SK-N-SH (cell line): ENCODE measurements around the gene SPATA24. TPM values are rescaled to one million over a fixed set of nuclear protein-coding genes. Genes with fewer than 3 reads are reported as not detected.

ENCODE experiments used
- ELF1 ChIP-seq: IDR thresholded peaks from 2 replicates; pipeline ENCODE4 v1.4.0; 2012
- FOXJ3 ChIP-seq: sonication (generic); formaldehyde crosslinking; IDR thresholded peaks from 2 replicates; pipeline ENCODE4 v1.5.1; 2020; ENCODE audit warnings: mild to moderate bottlenecking, missing genetic modification reagents
- GABPA ChIP-seq: IDR thresholded peaks from 2 replicates; pipeline ENCODE4 v1.4.0; 2012; ENCODE audit warnings: low read depth, mild to moderate bottlenecking
- IRF3 ChIP-seq: fragments of 150-350 bp; IDR thresholded peaks from 2 replicates; pipeline ENCODE4 v1.6.1; 2016; ENCODE audit warnings: mild to moderate bottlenecking, low read depth, low read length
- JUND ChIP-seq: IDR thresholded peaks from 2 replicates; pipeline ENCODE4 v1.4.0; 2012
- NFIC ChIP-seq: IDR thresholded peaks from 2 replicates; pipeline ENCODE4 v1.4.0; 2012; ENCODE audit warnings: borderline replicate concordance
- POLR2AphosphoS5 ChIP-seq: IDR thresholded peaks from 2 replicates; pipeline ENCODE4 v1.6.1; 2012; ENCODE audit warnings: low read depth, low read length
- RCOR1 ChIP-seq: fragments of 150-350 bp; IDR thresholded peaks from 2 replicates; pipeline ENCODE4 v1.6.1; 2017; ENCODE audit warnings: antibody characterized with exemption, low read length
- REST ChIP-seq: IDR thresholded peaks from 2 replicates; pipeline ENCODE4 v1.6.1; 2012; ENCODE audit warnings: mild to moderate bottlenecking, low read depth, low read length, moderate library complexity
- RFX5 ChIP-seq: IDR thresholded peaks from 2 replicates; pipeline ENCODE4 v1.6.1; 2012; ENCODE audit warnings: mild to moderate bottlenecking, improper control_type of control experiment, low read length
- RXRA ChIP-seq: IDR thresholded peaks from 2 replicates; pipeline ENCODE4 v1.4.0; 2012; ENCODE audit warnings: low read depth, mild to moderate bottlenecking, borderline replicate concordance
- SIN3A ChIP-seq: IDR thresholded peaks from 2 replicates; pipeline ENCODE4 v1.6.1; 2012; ENCODE audit warnings: low read depth, mild to moderate bottlenecking, low read length, moderate library complexity, borderline replicate concordance
- SMC3 ChIP-seq: IDR thresholded peaks from 2 replicates; pipeline ENCODE4 v1.6.1; 2012; ENCODE audit warnings: low read depth, low read length, improper control_type of control experiment
- TAF1 ChIP-seq: IDR thresholded peaks from 2 replicates; pipeline ENCODE4 v1.6.1; 2012; ENCODE audit warnings: low read depth, mild to moderate bottlenecking, low read length, moderate library complexity, borderline replicate concordance
- TCF12 ChIP-seq: IDR thresholded peaks from 2 replicates; pipeline ENCODE4 v1.4.0; 2012
- TEAD4 ChIP-seq: IDR thresholded peaks from 2 replicates; pipeline ENCODE4 v1.4.0; 2012; ENCODE audit warnings: mild to moderate bottlenecking, borderline replicate concordance; ENCODE audit not compliant: insufficient read depth
- ZBTB33 ChIP-seq: IDR thresholded peaks from 2 replicates; pipeline ENCODE4 v1.4.0; 2012; ENCODE audit warnings: low read depth, borderline replicate concordance
- polyA plus RNA-seq, 3 experiments: library from polyadenylated mRNA; depleted of rRNA; stranded (reverse); fragments of >200 nt; gene quantifications; 2 replicates each; pipeline ENCODE4 v1.2.3, GENCODE V29; 2012
- TF ChIP-seq, protein P1 (sequence below): IDR thresholded peaks from 2 replicates; pipeline ENCODE4; 2012
- TF ChIP-seq, protein P2 (sequence below): IDR thresholded peaks from 2 replicates; pipeline ENCODE4 v1.4.0; 2012; ENCODE audit warnings: low read depth

SPATA24 gene
- polyA plus RNA-seq, 1 of the 3 experiments (the other 2 are of a cell fraction), result 7.6 TPM

DNA sequence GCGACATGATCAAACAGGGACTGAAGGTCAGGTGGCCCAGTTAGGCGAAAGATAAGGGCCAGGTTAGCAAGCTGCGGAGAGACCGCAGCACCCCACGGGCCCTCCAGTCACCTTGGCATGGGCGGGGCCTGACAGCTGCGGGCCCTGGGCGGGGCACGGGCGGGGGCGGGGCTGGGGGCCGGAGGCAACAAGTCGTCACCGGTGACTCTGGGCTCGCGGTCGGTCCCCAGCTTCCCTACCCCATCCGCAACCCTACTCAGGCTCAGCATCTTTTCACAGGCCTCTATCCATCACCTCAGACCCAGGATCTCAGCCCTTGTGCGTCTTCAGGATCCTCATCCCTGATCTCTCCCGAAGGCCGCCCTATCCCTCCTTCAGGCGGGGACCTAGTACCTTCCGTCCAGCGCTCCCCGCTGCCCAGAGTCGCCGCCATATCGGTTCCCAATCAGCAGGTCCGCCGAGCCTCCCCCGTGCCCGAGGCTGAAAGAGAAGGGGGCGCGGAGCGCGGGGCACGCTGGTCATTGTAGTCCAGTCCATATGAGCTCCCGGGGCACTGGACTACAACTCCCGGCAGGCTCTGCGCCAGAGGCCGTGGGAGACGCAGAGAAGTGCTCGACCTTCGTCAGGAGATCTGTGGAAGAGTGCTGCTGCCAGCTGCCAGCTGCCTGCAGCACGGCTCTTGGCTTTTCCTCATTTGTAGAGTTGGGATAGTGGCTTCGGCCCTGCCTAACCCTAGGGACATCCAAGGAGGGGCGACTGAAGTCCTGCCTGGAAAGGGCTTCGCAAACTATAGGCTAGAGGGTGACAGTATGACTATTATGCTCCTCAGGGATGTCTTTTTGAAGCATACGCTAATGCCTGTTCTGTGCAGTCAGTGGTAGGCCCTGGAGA lies 35.4 kb upstream of the SPATA24 start, which contains the start of gene DNAJC18 (continued):
- TF ChIP-seq REST, result 0 out of 2 replicates have a peak, but pooled peaks have one; percentile 2
- no peak for TF ChIP-seq FOXJ3
- TF ChIP-seq NFIC, result no peak
- no peak for TF ChIP-seq GABPA
- TF ChIP-seq, protein P1, sequence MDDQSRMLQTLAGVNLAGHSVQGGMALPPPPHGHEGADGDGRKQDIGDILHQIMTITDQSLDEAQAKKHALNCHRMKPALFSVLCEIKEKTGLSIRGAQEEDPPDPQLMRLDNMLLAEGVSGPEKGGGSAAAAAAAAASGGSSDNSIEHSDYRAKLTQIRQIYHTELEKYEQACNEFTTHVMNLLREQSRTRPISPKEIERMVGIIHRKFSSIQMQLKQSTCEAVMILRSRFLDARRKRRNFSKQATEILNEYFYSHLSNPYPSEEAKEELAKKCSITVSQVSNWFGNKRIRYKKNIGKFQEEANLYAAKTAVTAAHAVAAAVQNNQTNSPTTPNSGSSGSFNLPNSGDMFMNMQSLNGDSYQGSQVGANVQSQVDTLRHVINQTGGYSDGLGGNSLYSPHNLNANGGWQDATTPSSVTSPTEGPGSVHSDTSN, result no peak
- no peak for TF ChIP-seq JUND
- no peak for TF ChIP-seq ZBTB33
- no peak for TF ChIP-seq IRF3
- TF ChIP-seq SMC3, result no peak
- TF ChIP-seq ELF1, result no peak
- no peak for TF ChIP-seq RXRA
- TF ChIP-seq, protein P2, sequence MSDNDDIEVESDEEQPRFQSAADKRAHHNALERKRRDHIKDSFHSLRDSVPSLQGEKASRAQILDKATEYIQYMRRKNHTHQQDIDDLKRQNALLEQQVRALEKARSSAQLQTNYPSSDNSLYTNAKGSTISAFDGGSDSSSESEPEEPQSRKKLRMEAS, result peak; percentile 77; the same call in 1 of the 2 replicates
- peak; percentile 54; the same call in 1 of the 2 replicates for TF ChIP-seq TAF1
- TF ChIP-seq TCF12, result peak; percentile 16; the same call in 1 of the 2 replicates
- 0 out of 2 replicates have a peak, but pooled peaks have one; percentile 26 for TF ChIP-seq RCOR1
- peak; percentile 68 for TF ChIP-seq POLR2AphosphoS5
- no peak for TF ChIP-seq TEAD4
- no peak for TF ChIP-seq RFX5
- TF ChIP-seq SIN3A, result no peak
